ENCODE results near the gene CCDC9B.

The CCDC9B gene

DNA sequence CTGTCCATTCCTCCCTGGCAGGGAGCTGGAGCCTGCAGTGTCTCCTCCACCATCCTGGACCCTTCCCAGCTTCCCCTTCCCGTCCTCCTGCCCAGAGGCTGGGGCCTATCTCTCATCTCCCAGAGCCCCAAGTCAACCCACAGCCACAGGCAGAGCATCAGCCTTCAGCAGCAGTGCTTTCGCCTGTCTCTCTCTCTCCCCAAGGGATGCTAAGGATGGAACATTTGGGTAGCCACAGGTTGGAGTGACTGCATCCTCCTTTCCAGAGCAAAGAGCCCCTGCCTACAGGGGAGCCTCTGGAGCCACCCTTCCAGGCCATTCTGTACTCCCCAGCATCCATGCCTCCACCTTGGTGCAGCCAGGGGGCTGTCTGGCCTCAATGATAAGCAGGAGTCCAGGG is 37.2 kb downstream of the CCDC9B start:
- no peak for DNase-seq

DNA sequence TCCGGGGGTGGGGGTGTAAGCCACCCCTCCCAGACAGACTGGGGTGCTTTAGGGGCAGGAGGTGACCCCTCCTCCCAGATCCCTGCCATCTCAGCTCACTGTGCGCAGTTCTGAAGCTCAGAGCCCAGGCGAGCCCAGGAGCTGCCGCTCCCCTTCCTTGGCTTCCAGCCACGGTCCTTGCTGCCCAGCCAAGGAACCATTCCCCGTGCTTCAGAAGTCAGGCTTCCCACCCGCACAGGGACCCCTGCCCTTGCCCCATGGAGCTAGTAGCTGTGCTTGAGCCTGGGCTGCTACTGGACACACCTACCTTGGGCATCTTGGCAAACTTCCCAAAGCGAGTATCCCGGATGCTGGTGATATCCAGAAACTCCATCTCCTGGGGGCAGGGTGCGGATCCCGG is 37.8 kb downstream of the CCDC9B start:
- no peak for DNase-seq

DNA sequence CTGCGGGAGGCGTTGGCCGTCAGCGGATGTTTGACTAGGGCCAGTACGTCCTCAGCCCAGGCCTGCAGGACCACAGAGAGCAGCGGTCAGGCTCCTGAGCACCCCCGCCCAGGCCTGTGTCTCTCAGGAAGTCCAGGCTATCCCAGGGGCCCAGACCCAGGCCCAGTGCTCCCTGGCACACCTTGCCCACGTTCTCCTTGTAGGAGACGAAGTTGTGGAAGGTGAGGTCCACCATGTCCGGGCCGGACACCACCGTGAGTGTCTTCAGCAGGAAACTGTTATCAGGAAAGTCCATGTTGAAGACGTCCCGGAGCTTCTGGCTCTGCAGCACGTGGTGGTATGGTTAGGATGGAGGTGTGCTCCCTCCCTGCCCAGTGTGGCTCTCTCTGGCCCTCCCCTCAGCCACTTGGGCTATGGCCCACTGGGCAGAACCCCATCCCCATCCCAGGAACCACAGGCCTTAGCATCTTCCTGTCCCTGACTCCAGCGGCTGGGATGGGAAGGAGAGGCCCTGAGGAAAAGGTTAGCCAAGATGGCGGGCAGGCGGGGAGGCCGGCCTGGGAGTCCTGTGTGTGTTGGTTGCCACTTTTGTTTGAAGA is 38.4 kb downstream of the CCDC9B start:
- DNase-seq: no peak

DNA sequence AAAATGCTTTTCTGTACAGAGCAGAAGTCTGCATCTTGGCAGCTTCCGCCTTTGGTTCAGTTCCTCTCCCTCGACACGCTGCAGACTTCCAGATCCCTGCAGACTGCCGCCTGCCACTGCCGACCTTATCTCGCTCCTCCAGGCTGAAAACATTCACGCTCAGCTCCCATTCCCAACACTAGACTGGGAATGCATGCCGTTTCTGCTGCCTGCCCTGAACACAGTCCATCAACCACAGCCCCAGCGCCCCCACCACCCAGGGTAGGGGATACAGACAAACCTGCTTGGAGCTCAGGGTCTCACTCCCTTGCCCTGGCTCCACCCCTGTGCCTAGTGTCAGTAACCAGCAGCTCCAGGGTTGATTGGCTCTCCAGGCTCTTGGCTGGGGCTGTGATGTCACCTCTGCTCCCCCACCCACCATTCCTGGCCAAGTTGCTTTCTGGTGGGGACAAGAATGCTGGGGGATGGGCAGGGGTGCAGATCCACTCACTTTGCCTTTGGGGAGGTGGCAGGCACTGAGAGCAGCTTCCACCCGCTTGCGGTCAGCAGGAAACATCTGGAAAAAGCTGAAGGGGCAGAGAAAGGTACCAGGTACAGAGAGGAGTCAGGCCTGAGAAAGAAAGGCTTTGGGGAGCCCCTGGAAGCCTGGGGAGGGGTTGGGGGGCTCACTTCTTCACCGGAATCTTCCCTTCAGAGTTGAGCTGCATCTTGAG is 39.1 kb downstream of the CCDC9B start:
- DNase-seq: no peak

DNA sequence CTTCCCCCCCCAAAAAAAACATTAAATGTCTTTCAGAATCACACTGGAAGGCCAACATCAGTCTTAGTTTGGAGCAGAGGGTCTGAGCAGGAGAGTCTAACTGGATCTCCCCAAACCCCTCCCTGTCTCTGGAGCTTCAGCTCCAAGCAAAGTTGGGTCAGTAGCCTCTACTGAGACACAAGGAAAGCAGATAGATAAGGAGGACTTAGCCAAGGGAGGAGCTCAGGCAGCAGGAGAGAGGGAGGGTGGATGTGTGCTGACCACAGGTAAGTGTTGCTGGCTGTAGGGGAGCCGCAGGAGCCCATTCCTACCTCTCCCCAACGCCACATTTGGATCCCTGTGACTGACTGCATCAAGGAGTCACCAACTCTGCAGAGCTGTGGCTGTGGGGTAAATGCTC is 40.0 kb downstream of the CCDC9B start:
- DNase-seq: no peak

DNA sequence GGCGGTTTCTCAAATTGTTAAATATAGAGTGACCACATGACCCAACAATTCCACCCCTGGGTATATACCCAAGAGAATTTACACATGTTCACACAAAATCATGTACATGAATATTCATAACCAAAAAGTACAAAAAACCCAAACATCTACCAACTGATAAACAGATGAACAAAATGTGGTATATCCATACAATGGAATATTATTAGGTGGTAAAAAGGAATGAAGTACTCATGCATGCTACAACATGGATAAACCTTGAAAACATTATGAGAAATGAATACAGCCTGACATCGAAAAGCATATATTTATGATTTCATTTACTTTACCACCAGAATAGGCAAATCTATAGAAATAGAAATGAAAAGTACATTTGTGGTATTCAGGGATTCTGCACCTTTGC is 40.4 kb downstream of the CCDC9B start:
- DNase-seq: no peak

DNA sequence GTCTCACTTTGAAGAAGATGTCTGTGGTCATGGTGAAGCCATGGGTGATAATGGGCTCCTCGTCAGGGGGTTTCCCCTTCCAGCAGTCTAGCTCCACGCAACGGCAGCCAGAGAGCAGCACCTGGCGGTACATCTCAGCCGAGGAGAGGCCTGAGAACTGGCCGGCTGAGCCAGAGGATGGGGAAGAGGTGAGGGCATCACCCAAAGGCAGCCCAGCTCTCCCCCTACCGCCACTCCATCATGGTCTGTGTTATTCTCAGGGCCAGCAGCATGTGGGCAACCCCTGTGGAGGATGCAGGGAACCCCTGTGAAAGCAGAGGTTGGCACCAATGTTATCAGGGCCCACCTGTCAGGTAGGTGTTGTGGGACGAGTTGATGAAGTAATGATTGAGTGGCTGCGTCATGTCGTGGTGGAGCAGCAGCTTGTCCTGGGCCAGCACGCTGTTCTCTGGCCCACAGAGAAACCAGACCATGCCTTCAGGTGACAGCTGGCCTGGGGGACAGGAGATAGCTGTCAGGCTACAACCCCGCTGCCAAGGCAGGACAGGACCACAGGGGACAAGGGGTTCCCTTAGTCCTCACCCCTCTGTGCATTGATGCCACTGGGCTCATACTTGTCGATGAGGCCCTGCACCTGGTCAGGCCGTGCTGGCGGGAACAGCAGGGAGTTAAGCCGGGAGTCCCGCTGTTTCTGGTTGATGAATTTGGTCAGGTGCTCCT is 42.4 kb downstream of the CCDC9B start:
- DNase-seq: no peak

DNA sequence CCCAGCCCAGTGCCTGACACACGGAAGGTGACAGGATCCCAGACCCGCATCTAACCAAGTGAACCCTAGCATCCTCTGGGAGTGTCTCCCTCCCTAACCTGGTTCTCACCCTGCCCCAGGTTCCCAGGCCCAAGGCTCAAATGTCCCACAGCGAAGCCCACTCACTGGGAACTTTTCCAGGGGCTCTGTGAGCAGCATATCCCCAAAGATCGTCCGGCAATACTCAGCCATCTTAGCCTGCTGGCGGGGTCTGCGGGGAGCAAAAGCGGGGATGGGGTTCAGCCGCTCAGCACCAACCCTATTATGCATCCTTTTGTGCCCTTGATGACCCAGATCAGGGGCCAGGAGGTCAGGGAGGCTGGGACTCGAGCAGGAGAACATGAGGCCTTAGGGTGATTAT is 43.4 kb downstream of the CCDC9B start:
- DNase-seq: no peak

DNA sequence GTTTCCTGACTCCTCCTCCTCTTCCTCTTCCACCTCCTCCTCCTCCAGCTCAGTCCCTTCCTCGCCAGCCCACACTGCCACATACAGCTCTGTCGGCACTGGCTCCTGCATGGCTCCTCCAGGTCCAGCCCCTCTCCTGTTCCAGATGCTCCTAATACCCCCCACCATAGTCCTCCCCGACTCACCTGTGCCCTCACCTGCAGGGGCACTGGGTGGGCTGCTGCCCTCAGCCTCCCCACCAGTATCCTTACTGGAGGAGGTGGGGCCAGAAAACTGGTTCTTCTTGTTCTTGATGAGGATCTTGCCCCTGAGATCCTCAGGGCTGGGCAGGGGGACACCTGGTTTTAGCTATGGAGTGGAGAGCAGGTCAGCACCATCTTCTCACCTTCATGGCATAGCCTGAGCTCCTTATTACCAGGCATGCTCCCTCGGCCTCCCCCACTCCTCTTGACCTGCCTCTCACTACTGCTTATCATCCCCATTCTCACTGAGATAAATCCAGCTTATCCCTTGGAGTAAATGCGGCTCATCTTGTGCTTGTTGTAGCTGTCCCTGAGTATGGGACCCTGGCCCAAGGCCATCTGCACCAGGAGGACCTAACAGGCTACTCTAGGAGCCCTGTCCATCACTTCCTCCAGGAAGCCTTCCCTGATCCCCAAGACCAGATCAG is 44.0 kb downstream of the CCDC9B start:
- DNase-seq: no peak

DNA sequence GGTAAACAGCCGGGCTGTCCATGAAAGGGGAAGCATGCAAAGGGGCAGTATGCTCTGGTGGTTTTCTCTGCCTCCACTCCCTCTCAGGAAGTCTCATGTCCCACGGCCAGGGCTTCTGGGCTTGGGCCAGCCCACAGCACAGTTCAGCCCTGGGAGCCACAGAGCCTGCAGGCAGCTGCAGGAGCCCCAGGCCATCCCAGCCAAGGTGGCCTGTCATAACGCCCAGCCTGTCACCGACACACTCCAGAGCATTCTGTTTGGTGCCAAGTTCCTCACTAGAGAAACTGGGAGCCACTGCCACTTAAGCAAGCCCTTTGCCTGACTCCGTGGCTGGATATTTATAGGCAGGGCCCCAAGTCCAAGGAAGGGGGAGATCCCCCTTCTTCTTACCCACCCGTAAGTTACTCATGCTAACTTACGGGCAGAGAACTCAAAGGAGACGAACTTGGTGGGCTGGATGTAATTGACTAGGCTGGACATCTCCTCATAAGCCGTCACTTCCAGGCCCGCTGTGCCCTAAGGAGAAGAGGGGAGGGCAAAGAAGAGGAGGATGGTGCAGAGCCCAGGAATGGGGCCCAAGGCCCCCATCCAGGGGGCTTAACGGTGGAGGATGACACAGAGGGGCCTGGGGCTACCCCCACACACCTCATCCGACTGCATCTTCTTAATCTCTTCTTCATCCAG is 44.7 kb downstream of the CCDC9B start:
- no peak for DNase-seq

DNA sequence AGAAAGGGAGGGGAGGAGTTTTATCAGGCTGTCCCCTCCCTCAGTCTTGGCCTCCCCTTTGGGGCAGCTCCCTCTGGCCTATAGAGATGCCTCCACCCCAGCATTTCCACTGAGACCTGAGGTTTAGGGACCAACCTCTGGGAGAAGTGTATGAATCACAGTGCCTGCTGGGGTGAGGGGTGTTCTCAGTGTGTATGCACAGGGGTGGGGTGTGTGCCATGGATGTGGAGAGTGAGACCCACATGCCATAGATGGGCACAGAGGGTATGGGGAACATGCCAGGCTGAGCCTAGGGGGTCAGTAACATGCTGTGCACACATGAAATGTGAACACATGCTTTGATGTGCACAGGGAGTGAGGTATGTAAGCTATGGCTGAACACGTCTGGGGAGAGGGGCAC is 45.4 kb downstream of the CCDC9B start:
- no peak for DNase-seq

DNA sequence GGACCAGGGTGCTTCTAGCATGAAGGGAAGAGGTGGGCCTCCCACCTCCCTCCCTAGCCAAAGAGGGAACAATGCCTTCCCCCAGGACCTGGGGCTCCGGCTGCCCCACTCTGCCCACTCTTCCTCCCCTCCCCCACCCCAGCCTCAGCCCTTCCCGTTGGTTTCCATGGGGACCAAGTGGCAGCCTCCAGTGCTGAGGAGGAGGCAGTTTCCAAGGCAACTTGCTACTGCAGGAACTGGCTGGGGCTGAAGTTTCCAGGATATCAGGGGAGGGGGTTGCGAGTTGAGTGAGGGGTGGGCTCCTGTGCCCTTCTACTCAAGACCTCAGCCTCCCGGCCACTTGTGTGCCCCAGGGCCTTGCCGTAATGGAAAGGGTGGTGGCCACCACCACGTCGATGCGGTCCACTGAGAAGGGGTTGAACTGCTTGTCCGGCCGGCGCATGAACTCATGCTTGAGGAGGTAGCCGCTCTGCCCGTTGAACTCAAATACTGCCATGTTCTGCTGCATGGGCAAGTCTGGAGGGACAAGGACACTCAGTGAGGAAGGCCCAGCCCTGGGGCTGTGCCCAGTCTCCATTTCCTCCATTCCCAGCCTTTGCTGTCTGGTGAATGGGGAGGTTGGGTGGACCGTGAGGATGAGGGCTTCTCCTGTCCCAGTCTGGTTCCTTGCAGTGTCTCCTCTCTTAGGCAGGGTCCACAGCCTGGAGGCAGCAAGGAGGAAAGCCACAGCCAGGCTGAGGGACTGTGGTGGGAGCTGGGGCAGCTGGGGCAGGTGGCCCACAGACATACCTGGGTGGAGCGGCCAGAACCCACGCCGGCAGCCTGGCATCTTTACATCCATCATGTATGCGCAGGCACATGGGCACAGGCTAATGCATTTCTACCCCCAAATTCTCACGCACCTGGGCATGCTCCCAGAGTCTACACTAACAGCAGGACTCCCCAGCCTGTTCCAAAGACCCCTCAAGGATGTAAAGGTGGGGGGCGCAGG is 46.5 kb downstream of the CCDC9B start:
- DNase-seq: no peak

DNA sequence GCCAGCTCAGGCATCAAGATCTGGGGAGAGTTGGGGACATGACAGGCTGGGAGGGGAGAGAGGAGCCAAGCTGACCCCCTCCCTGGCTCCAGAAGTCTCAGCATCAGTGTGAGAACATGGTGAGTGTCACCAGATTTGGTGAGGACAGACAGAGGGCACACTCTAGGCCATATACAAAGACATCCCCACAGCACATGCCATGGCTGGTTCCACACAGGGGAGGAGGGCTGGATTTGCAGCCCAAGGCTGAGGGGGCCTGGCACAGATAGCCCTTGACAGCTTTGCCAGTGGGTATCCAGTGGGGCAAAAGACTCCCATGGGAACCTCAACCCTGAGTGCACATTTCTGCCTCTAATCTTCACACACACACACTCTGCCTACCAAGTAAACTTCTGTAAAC is 47.7 kb downstream of the CCDC9B start:
- no peak for DNase-seq

DNA sequence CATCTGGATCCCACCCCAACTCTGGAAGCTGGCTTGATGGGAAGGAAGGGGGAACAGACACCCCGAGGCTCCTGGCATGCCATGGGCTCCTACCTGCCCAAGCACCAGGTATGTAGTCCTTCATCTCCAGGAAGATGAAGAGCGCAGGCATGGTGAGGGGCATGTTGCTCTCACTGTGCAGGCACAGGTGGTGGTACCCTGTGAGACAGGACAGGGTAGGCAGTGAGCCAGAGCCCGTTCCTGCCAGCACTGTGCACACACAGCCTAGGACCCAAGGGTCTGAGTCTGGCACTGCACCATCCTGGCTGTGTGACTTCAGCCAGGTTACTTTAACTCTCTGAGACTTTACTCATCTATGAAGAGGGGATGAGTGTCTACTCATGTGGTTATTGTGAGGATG is 48.5 kb downstream of the CCDC9B start:
- DNase-seq: no peak

DNA sequence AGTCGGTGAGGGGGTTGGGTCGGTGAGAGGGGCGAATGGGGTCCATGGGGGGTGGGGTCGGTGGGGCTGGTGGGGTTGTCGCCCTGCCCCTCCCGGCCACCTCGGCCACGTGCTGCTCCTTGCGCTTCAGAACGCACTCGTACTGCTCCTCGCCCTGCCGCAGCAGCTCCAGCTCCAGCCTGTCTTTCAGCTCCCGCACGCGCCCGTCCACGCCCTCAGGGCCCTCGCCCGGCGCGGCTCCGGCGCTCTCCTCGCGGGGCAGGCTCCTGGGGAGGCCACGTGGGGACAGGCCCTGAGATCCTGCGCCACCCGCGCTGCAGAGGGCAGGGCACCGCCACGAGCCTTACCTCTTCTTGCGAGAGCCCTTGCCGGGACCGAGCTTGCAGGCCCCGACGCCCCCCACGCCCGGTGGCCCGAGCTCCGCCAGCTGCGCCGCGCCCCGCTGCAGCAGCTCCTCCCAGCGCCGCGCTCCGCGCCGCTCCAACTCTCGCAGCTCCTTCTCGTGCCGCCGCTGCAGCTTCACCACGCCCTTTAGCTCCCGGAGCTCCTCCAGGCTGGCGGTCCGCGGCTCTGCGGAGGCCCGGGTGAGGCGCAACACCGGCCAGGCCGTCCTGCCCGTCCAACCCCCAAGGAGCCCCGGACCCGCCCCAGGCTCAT is 49.7 kb downstream of the CCDC9B start:
- DNase-seq: peak; percentile 56

DNA sequence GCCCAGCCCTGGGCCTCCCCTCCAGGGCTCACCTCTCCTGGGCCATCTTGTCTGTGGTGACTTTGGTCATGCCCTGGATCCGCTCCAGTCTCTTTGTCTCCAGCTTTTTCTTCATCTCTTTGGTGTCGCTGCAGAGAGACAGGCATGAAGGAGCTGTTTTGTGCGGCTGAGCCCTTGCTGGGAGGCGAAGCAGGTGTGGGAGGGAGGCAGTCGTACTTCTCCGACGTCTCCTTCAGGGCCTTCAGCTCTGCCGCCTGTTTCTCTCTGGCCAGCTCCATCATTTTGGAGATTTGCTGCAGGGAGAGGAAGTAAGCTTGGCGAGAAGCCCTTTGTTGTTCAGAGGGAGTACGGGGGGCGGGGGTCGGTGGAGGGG is 50.2 kb downstream of the CCDC9B start:
- DNase-seq: no peak

DNA sequence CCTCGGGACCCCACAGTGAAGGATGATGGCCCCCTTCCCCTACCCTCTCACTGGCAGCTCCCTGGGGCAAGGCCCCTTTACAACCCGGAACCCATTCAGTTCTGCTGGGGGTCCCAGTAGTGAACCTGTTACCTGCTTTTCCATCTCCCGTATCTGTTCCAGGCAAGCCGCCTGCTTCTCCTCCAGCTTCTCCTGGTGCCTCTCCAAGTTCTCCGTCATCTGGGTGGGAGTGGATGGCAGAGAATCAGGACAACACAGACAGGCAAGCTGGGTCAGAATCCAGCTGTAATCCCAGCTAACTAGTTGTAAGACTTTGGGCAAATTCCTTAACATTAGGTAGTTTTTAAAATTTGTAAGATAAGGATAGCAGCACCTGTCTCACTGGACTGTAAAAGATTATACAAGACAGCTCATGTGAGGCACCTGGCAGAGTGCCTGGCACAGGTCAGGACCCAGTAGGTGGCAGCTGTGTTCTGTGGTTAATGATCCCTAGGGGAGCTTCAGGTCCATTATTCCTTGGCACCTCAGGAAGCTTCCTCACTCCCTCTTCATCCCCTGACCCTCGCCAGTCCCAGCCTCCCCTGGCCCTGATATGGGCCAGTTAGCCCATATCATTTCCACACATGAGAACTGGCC is 51.5 kb downstream of the CCDC9B start:
- no peak for DNase-seq

DNA sequence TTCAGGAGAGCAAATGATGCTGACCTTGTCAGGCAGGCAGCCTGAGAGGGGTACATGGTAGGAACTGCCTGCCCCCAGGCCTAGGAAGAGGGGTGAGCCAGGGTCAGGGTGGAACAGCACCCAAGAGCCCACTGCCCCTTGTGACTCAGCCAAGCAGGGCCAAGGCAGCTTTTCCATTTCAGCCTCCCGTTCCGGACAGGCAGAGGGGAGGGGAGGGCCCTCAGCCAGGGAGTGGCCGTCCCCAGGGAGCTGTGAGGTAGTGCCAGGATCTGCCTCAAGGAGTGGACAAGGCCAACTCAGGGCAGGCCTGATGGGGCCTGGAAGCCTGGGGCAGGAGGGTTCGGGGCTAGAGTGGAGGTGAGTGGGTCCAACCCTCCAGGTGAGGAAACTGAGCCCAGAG is 52.8 kb downstream of the CCDC9B start:
- DNase-seq: no peak

DNA sequence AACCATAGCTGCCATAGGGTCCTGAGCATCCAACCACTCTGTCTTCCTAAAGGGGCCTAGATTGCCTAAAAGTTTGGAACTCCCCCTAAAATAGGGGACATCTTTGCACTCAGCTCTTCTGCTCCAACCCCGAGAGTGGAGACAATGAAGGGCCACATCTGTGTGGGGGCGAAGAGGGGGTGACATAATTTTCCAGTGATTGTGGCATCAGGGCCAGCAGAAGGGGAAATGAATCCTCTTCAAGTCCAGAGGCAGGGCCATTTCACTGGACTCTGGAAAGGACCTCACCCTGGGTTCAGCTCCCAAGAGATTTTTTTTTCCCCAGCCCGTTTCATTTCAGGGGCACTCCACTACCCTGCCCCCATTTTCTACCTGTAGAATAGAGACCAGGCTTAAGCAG is 53.2 kb downstream of the CCDC9B start:
- DNase-seq: no peak

DNA sequence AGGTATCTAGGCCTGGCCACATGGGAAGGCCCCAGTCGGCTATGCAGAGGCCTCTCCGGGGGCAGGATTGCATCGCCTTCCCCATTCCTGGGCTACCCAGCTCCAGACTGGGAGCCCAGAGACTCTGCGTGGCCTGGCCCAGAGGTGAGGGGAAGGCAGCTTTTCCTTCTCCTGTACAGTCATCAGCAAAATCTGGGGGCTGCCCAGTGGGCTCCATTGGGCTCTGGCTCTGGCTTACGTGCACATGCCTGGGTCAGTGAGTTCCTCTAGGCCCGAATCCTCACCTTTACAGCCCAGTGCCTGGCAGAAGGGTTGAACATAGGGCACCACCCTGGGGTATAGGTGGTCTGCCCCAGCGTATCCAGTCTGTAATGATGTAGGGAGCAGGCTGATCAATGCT is 53.9 kb downstream of the CCDC9B start:
- DNase-seq: no peak

DNA sequence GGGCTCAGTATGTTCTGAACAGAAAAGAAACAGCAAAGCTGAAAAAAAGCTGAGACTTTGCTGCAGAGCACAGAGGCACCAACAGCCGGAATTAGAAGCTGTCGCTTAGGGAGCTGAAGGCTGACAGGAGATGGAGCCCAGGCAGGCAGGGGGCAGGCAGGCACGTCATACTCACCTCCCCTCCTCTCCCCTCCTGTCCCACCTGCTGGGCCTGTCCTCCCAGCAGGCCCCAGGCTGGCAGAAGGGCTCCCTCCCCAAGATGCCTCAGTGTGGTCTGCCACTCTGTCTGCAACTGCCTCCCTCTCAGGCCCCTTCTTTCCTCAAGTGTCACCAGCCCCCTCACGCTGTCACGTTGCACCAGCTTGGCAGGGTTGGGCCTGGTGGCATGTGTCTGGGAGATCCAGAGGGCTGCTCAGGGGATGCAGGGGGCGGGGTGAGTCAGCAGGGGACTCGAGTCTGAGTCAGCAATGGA is 54.6 kb downstream of the CCDC9B start:
- DNase-seq: no peak

Data from NCI-H1105 (cell line).